GM20000 (cell line): Measurements from ENCODE around the gene FBP1.
"Not testable (repeated sequence)": the region's sequence is repeated elsewhere in the genome, so short reads cannot be mapped to it uniquely, and the experiment has no call there.

Source experiments
- DNase-seq: peaks from one replicate; pipeline ENCODE4 v3.0.0; 2012; ENCODE audit warnings: low spot score
- CTCF ChIP-seq: IDR thresholded peaks from 2 replicates; pipeline ENCODE4 v1.5.1; 2012; ENCODE audit warnings: mild to moderate bottlenecking, control low read depth; ENCODE audit errors: extremely low read depth, missing control alignments

The FBP1 gene

DNA sequence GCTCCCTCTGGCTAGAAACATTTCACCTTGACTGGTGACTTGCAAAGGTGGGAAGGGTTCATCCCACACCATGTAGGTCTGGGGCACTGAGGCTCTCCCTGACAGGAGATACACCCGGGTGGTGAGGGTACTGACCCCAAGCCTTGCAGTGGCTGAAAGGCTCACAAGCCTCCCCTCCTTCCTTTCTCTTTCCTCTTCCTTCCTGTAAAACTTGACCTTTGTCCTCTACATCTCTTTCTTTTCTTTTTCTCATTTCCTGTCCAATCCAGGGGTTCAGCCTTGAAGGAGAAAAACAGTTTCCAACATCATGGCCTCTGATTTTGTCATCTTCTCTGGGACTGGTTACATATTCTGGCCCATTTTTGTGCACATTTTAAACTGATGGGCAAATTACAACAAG, 62.3 kb downstream of the FBP1 start:
- no peak for DNase-seq
- TF ChIP-seq CTCF, result no peak

DNA sequence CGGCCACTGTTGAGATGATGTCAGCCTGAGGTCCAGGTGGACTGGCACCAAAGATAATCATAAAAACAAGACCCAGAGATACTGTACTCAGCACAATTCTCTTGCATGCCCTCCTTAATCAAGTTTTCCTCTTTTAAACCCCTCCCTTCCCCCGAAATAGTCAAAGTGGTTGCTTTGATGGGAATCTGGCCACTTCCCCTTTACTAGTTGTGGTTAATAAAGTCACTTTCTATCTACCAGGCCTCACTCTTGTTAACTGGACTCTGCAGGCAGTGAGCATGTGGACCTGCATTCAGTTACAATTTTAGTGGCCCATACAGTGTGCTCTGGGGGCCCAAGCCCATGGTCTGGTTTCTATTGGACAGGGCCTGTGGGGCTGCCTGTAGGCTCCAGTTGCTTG, 63.2 kb downstream of the FBP1 start:
- DNase-seq, result no peak
- no peak for TF ChIP-seq CTCF

- TF ChIP-seq CTCF, result no peak
- DNase-seq, result no peak
These were observed 70.2 kb downstream of the FBP1 start for GRCh38 chr9:94568972-94569712.

- DNase-seq, result no peak
- TF ChIP-seq CTCF, result no peak
These were observed 70.9 kb downstream of the FBP1 start for GRCh38 chr9:94568250-94568889.

GRCh38 chr9:94567271-94567670, 72.0 kb downstream of the FBP1 start:
- DNase-seq, result no peak
- no peak for TF ChIP-seq CTCF

- no peak for TF ChIP-seq CTCF
- no peak for DNase-seq
These were observed 72.8 kb downstream of the FBP1 start for GRCh38 chr9:94566550-94566949.

GRCh38 chr9:94564279-94564678, 75.0 kb downstream of the FBP1 start:
- DNase-seq, result not testable (repeated sequence)

GRCh38 chr9:94563548-94563947, 75.8 kb downstream of the FBP1 start:
- DNase-seq, result no peak
- TF ChIP-seq CTCF, result no peak
